GM03348 (cell line): Measurements from ENCODE around the gene SNAI1.
"Not testable (repeated sequence)": the region's sequence is repeated elsewhere in the genome, so short reads cannot be mapped to it uniquely, and the experiment has no call there.

Source experiments
- DNase-seq: peaks from one replicate; pipeline ENCODE4 v3.0.0; 2012; ENCODE audit warnings: low spot score

SNAI1 gene

GRCh38 chr20:49982346-49983122 lies at the start of gene SNAI1:
Gene SNAI1 (plus strand): TSS chr20:49982980. CDS start chr20:49983060, 80 bp downstream.
- DNase-seq: peak; percentile 98

GRCh38 chr20:49935746-49936152 lies 47.0 kb upstream of the SNAI1 start:
- no peak for DNase-seq

GRCh38 chr20:49936153-49937026 lies 46.4 kb upstream of the SNAI1 start, which contains the start of gene RNF114:
Gene RNF114 (plus strand): TSS chr20:49936397. CDS start chr20:49936413, 16 bp downstream.
- peak; percentile 100 for DNase-seq

- DNase-seq: peak; percentile 19
These were observed 45.5 kb upstream of the SNAI1 start for GRCh38 chr20:49937027-49937929.

GRCh38 chr20:49938173-49939163 lies 44.3 kb upstream of the SNAI1 start:
- peak; percentile 52 for DNase-seq

- no peak for DNase-seq
These were observed 41.3 kb upstream of the SNAI1 start for GRCh38 chr20:49941456-49941855.

GRCh38 chr20:49942303-49942702 lies 40.5 kb upstream of the SNAI1 start:
- DNase-seq: no peak

GRCh38 chr20:49942942-49943341 lies 39.8 kb upstream of the SNAI1 start:
- no peak for DNase-seq

- DNase-seq: no peak
These were observed 37.5 kb upstream of the SNAI1 start for GRCh38 chr20:49945306-49945700.

- DNase-seq: no peak
These were observed 36.9 kb upstream of the SNAI1 start for GRCh38 chr20:49945701-49946477.

- DNase-seq: no peak
These were observed 34.6 kb upstream of the SNAI1 start for GRCh38 chr20:49948178-49948577.

GRCh38 chr20:49948809-49949507 lies 33.8 kb upstream of the SNAI1 start:
- DNase-seq: peak; percentile 71

- DNase-seq: peak; percentile 52
These were observed 31.6 kb upstream of the SNAI1 start for GRCh38 chr20:49951151-49951550.

GRCh38 chr20:49955167-49955566 lies 27.6 kb upstream of the SNAI1 start:
- DNase-seq: no peak

- DNase-seq: not testable (repeated sequence)
These were observed 26.9 kb upstream of the SNAI1 start for GRCh38 chr20:49955830-49956396.

GRCh38 chr20:49956689-49957088 lies 26.1 kb upstream of the SNAI1 start:
- DNase-seq: no peak

- DNase-seq: not testable (repeated sequence)
These were observed 25.5 kb upstream of the SNAI1 start for GRCh38 chr20:49957089-49957938.

GRCh38 chr20:49961413-49961812 lies 21.4 kb upstream of the SNAI1 start:
- DNase-seq: peak; percentile 31
